Measurements from ENCODE around the gene FGF9. TPM values are rescaled to one million over a fixed set of nuclear protein-coding genes. Genes with fewer than 3 reads are reported as not detected.

FGF9 gene
- total and polyA plus RNA-seq, 2 of the 8 experiments (the other 6 are each of a cell fraction or from before 2014, with no cell fraction given), result 0.02 TPM; not detected in 1

GRCh38 chr13:21694831-21695230, 24.0 kb downstream of the FGF9 start:
- no peaks in the 10 kb centered on the region; a peak in 2 of 7 replicates for H3K4me1 ChIP-seq (replicated peaks in 1 of 4; ENCODE audit: control insufficient read depth in 3 of 4, insufficient read depth in 4 of 4, low read length in 3 of 4)
- H3K4ac ChIP-seq (replicated peaks; ENCODE audit: insufficient read length, low read depth, low read length), result no peak overlapping the region
- no peak overlapping the region for H3K4me2 ChIP-seq (ENCODE audit: insufficient read depth in 1 of 2, low read depth in 2 of 2, low read length in 2 of 2)
- no peak overlapping the region for H4K5ac ChIP-seq (ENCODE audit: insufficient read length, low read depth, low read length)
- no peak overlapping the region for H2AK5ac ChIP-seq (ENCODE audit: low read depth, low read length)
- H3K18ac ChIP-seq (ENCODE audit: extremely low read depth, low read length), result no peak overlapping the region
- CTCF ChIA-PET (ENCODE audit: partially characterized antibody), result interaction anchor here (0.8 to 1.2 kb wide), 3 partner anchors 21 to 55 kb away, joined by 4 to 6 read pairs (median 4); no protein-coding TSS in a partner anchor
- H3K79me1 ChIP-seq (ENCODE audit: low read depth, low read length), result no peaks in the 10 kb centered on the region
- H4K91ac ChIP-seq (replicated peaks; ENCODE audit: insufficient read length, low read length), result no peak overlapping the region
- no peak overlapping the region for H3K56ac ChIP-seq (replicated peaks; ENCODE audit: insufficient read length, low read depth, low read length)
- no peaks in the 10 kb centered on the region for H3K79me2 ChIP-seq (ENCODE audit: control insufficient read depth in 1 of 2, insufficient read depth in 2 of 2, low read length in 2 of 2)
- H3K27me3 ChIP-seq (replicated peaks in 1 of 4; ENCODE audit: control insufficient read depth in 3 of 4, extremely low read depth in 1 of 4, insufficient read depth in 3 of 4, low read length in 3 of 4), result no peaks in the 10 kb centered on the region
- H2BK5ac ChIP-seq (ENCODE audit: low read depth, low read length), result no peak overlapping the region
- 89% methylated on average over 4 of the region's 4 CpGs; no CpG with 5 or more reads in 1 of the 2 experiments for WGBS, 2 experiments (ENCODE audit: extremely low coverage in 1 of 2, insufficient coverage in 1 of 2, insufficient read length in 1 of 2, insufficient replicate concordance in 2 of 2, low coverage in 1 of 2, low lambda C conversion rate in 2 of 2, missing lambda C conversion rate in 1 of 2)
- H2BK12ac ChIP-seq (ENCODE audit: low read depth, low read length), result no peak overlapping the region
- no peaks in the 10 kb centered on the region for H3K9me3 ChIP-seq (ENCODE audit: insufficient read depth in 2 of 2, low read depth in 1 of 2, low read length in 1 of 2)
- no peak overlapping the region for H3K14ac ChIP-seq (ENCODE audit: insufficient read length)
- H3K23me2 ChIP-seq (ENCODE audit: low read depth, low read length), result peaks cover 3% of the 10 kb centered on the region
- DNase-seq (ENCODE audit: low read depth in 1 of 2, low spot score in 2 of 2), result no peak
- no peak overlapping the region for H4K8ac ChIP-seq (ENCODE audit: extremely low read depth, insufficient read depth, low read length)
- no peak overlapping the region for H3K27ac ChIP-seq (ENCODE audit: low read depth, low read length)
- no peaks in the 10 kb centered on the region for H4K20me1 ChIP-seq (replicated peaks in 1 of 2; ENCODE audit: control insufficient read depth in 1 of 2, insufficient read depth in 2 of 2, low read length in 2 of 2)
- H3K36me3 ChIP-seq (ENCODE audit: control insufficient read depth in 2 of 4, insufficient read depth in 4 of 4, low read length in 3 of 4), result no peaks in the 10 kb centered on the region
- POLR2A ChIA-PET (ENCODE audit: partially characterized antibody), result no interaction called here
- H3K4me3 ChIP-seq (ENCODE audit: extremely low read depth in 1 of 4, insufficient read depth in 2 of 4, low read depth in 3 of 4, low read length in 4 of 4), result no peak overlapping the region
- H2BK20ac ChIP-seq (ENCODE audit: low read length), result no peak overlapping the region
- no peak overlapping the region for H2BK15ac ChIP-seq (ENCODE audit: low read length)
- no peak overlapping the region for H2BK120ac ChIP-seq (replicated peaks; ENCODE audit: low read depth, low read length)
- FAIRE-seq, result no peak
- H2AFZ ChIP-seq (ENCODE audit: low read length), result no peak overlapping the region
- H3K23ac ChIP-seq (ENCODE audit: insufficient read length), result no peak overlapping the region
- H3K9ac ChIP-seq (replicated peaks in 1 of 4; ENCODE audit: extremely low read depth in 1 of 4, low read depth in 3 of 4, low read length in 3 of 4), result no peak overlapping the region
- TF ChIP-seq TAF1 (IDR thresholded peaks at IDR 0.05; ENCODE audit: low read depth, low read length) (no peak), POU5F1 (IDR thresholded peaks at IDR 0.05; ENCODE audit: low read depth, low read length) (no peak), SRF (IDR thresholded peaks at IDR 0.05; ENCODE audit: low read depth, low read length) (no peak), GABPA (IDR thresholded peaks at IDR 0.05; ENCODE audit: borderline replicate concordance, insufficient read depth, low read length) (no peak), TEAD4 (IDR thresholded peaks at IDR 0.05; ENCODE audit: low read depth, low read length) (no peak), HDAC2 (IDR thresholded peaks at IDR 0.05; ENCODE audit: borderline replicate concordance in 1 of 2, low read depth in 2 of 2, low read length in 2 of 2) (no peak), CHD1 (IDR thresholded peaks at IDR 0.05; ENCODE audit: low read depth, low read length) (no peak), RBBP5 (IDR thresholded peaks at IDR 0.05; ENCODE audit: borderline replicate concordance, low read depth, low read length) (no peak), MAX (IDR thresholded peaks at IDR 0.05) (no peak), KDM5A (IDR thresholded peaks at IDR 0.05; ENCODE audit: low read length) (no peak), TCF12 (IDR thresholded peaks at IDR 0.05; ENCODE audit: low read depth, low read length) (no peak), RAD21 (IDR thresholded peaks at IDR 0.05 in 1 of 2, conservative IDR thresholded peaks at IDR 0.05 in 1 of 2; ENCODE audit: low read depth in 2 of 2, low read length in 2 of 2) (no peak), SP4 (IDR thresholded peaks at IDR 0.05; ENCODE audit: low read length) (no peak), FOSL1 (IDR thresholded peaks at IDR 0.05; ENCODE audit: insufficient read depth, low read depth, low read length) (no peak), TBP (IDR thresholded peaks at IDR 0.05; ENCODE audit: low read depth, low read length) (no peak)

Measured in H1 (cell line).